GM19239 (cell line): ENCODE measurements around the gene EXOC6B.

ENCODE experiments used
- DNase-seq: peaks from one replicate; pipeline ENCODE4 v3.0.0; 2011; ENCODE audit warnings: low spot score; ENCODE audit not compliant: insufficient read length
- FAIRE-seq: peaks from 2 replicates; lab custom pipeline; 2011; peaks lifted over from hg19 to GRCh38; lab: Jason Lieb, UNC

The EXOC6B gene

GRCh38 chr2:72833084-72833714 lies 7.4 kb upstream of the EXOC6B start:
- FAIRE-seq: no peak
- DNase-seq: no peak

DNA sequence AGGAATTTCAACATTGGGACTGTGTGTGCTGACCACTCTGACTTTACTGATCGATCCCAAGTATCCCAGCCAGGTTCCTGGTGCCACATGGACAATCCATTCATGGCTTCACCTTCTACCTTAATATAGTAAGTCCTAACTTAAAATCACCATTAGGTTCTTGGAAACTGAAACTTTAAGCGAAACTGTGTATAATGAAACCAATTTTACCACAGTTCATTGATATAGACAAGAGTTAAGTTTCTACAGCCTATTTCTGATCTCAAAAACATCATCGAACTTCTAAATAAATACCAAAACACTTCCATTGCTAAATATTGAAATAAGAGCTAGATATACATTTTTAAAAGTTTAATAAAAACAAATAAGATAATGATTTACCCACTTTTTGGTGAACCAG lies 4.4 kb upstream of the EXOC6B start:
- DNase-seq (no peak), FAIRE-seq (no peak)

GRCh38 chr2:72828840-72829507 lies 3.1 kb upstream of the EXOC6B start:
- FAIRE-seq: no peak
- DNase-seq: no peak

DNA sequence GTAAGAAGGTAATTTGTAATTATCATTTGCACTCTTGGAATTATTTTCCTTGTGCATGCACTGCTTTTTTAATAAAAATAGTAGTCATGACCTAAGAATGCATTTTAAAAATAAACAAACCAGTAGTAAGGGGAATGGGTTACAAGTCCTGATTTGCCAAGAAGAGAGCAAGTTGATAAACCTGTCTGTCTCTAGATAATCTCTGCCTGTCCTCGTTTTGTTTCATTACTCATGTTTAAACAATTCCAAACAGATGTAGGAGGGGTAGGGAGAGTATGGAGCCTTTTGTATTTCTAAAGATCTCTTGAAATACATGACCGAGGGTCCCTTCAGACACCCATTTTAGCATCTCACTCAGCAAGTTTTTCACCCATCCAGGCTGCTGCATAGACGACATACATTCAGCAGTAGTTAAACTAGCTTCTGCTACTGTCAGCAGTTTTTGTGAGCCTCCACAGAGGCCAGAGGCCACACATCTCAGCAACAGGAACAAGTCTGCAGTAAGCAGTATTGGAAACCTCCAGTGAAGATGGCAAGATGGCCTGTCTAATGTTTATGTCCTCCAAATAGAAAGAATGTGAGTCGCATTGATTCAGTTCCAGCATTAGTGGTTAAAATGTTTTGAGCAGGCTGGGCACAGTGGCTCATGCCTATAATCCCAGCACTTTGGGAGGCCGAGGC lies 2.3 kb upstream of the EXOC6B start:
- FAIRE-seq (no peak), DNase-seq (no peak)

- DNase-seq (no peak), FAIRE-seq (no peak)
Measured at GRCh38 chr2:72827487-72827886, 1.7 kb upstream of the EXOC6B start.

DNA sequence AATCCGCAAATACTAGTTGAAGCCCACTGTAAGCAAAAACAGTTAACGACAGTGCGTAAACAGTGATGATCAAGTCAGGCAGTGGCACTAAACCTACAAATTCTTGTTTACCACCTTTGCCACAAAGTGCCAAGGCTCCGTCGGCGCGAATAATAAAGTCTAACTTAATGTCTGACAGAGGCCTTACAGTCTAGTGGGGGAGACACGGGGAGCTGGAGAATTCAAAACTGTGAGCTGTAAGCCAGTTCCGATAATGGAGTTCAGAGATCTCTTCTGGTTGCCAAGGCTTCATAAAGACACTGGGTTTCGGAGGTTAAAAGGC lies 284 bp upstream of the EXOC6B start:
- FAIRE-seq: no peak
- DNase-seq: no peak

DNA sequence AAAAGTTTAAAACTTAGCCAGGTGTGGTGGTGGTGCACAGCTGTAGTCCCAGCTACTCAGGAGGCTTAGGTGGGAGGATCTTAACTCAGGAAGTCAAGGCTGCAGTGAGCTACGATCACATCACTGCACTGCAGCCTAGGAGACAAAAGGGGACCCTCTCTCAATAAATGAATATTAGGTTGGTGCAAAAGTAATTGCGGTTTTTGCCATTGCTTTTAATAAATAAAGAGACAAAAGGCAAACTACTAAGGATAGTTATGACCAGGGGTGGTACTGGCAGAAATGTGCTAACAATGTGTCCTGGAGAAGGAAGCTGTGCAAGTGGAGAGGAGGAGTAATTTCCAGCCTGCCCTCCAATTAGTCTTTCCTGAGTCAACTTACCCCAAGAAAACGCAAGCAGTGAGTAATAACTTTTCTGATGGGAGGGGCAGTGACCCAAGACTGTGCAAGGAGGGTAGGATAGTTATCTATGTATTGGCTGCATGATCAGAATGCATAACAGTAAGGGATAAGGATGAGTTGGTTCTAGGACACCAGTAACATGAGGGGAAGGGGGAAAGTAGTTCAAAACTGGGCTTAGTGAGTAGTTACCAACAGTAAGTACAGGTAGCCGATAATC lies 1.5 kb downstream of the EXOC6B start:
- FAIRE-seq: no peak
- DNase-seq: no peak

DNA sequence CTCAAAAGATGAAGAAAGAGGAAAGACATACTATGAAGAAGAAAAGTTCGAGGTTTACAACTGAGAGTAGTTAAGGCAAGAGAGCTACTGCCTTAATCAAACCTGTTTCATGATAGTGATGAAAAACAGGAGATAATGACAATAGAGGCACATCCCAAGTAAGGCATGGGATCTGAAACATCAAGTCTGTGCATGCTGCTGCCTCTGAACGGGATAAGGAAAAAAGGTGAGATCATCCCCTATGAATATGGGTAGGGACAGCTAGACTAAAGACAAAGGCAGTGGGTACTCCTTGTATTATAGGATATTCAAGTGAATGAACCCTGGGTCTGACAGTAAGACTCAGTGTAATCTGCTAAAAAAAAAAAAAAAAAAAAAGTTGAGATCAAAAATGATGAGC lies 3.0 kb downstream of the EXOC6B start:
- FAIRE-seq (no peak), DNase-seq (no peak)

GRCh38 chr2:72821983-72822382 lies 3.9 kb downstream of the EXOC6B start:
- DNase-seq: no peak
- FAIRE-seq: no peak

DNA sequence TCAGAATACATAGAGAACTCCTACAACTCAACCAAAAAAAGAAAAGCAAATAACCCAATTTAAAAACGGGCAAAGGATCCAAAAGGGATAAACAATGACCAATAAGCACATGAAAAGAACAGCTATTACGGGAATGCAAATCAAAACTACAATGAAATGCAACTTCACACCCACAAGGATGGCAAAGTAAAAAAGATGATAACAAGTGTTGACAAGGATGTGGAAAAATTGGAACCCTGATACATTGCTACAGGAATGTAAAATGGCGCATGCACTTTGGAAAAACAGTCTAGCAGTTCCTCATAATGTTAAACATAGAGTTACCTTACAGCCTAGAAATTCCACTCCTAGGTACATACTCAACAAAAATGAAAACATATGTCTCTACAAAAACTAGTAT lies 4.7 kb downstream of the EXOC6B start:
- FAIRE-seq: no peak
- no peak for DNase-seq

DNA sequence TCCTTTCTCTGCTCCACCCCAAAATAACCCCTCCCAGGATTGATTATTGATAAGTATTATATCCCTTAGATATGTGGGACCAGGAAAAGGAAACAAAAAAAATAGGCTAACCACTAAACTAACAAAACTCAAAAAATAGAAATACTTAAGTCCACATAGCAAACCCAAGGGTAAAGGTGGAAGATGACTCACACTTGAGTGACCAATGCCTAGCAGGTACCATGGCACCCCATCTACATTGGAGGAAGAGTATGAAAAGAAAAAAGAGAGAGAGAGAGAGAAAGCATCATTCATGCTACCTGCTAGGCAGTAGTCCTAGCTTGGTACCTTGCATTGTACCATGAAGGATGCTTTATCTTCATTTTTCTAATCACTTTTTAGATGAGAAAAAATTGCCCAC lies 6.3 kb downstream of the EXOC6B start:
- FAIRE-seq: no peak
- no peak for DNase-seq

GRCh38 chr2:72815655-72816278 lies 10.1 kb downstream of the EXOC6B start:
- FAIRE-seq (no peak), DNase-seq (no peak)

DNA sequence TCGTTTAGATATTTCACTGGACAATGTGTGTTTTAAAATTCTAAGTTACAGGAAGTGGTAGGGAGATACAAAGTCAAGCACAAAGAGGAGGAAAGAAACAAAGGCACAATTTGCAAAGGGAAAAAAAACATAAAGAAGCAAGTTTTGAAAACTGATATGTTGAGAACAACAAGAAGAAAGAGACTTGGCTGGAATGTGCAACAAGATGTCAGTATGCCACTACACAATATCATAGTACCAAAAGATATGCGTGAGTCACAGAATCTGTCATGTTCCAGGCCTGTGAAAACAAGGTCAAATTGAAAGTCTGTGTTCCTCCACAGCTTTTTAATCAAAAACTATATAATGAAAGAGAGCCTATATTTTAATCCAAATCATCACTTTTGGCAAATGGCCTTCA lies 12.0 kb downstream of the EXOC6B start:
- FAIRE-seq: no peak
- DNase-seq: no peak

DNA sequence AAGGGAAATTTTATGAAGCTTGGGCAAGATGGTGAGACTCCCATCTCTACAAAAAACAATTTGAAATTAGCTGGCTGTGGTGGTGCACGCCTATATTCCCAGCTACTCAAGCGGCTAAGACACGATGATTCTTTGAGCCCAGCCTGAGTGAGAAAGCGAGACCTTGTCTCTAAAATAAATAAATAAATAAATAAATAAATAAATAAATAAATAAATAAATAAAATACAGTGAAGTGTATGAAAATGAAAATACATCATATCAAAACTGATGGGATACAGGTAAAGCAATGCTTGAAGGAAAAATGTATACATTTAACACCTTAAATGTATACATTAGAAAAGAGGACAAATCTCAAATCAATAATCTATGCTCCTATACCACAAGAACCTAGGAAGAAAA lies 15.7 kb downstream of the EXOC6B start:
- FAIRE-seq (no peak), DNase-seq (no peak)

DNA sequence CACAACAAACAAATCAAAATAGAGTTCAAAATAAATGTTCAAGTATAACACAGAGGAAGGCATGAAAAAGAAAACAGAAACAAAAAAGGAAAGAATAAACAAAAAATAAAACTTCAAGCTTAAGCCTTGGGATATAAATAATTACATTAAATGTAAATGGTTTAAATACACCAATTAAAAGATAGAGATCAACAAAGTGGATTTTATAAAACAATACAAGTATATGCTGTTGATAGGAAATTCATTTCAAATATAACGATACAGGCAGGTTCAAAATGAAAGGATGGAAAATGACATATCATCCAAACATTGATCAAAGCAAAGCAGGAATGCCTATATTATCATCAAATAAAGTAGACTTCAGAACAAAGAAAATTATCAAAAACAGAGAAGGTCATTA lies 16.7 kb downstream of the EXOC6B start:
- FAIRE-seq (no peak), DNase-seq (no peak)

DNA sequence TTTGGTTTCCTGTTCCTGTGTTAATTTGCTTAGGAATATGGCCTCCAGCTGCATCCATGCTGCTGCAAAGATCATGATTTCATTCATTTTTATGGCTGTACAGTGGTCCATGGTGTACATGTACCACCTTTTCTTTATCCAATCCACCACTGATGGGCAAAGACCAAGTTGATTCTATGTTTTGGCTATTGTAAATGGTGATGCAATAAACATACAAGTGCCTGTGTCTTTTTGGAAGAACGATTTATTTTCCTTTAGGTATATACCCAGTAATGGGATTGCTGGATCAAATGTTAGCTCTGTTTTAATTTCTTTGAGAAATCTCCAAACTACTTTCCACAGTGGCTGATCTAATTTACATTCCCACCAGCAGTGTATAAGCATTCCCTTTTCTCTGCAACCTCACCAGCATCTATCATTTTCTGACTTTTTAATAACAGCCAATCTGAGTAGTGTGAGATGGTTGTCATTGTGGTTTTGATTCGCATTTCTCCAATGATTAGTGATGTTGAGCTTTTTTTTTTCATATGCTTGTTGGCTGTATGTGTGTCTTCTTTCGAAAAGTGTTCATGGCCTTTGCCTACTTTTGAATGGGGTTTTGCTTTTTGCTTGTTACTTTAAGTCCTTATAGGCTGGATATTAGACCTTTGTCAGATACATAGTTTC lies 19.4 kb downstream of the EXOC6B start:
- DNase-seq (no peak), FAIRE-seq (no peak)

DNA sequence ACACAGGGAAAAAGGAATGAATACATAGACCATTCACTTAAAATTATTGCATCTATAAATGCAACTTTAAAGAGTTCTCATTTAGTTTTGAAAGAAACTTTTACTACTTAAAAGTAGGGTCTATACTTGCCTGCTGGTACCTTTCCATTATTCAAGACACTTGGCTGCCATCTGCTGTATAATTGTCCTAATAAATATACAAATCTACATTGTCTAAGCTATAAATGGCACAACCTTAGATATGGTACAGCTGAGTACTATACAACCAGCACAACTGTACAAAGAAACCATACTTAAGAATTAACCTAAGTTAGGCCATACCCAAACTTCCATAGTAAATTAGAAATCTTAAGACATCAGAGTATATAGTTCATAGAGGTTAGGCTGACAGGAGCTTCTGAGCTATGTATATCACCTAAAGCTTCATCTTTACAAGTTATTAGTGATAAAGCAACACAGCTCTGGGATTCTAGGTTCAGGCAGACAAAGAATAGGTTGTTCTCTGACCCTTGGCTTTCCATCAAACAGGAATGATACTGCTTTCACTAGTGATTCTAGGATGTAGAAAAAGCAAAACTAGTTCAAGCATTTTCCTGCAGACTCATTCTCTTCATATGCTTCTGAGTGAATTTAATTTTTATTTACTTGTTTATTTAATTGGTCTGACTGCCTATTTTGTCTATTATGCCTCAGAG lies 22.1 kb downstream of the EXOC6B start:
- DNase-seq (no peak), FAIRE-seq (no peak)

- DNase-seq: no peak
- FAIRE-seq: no peak
Measured at GRCh38 chr2:72803151-72803550, 22.7 kb downstream of the EXOC6B start.

- no peak for FAIRE-seq
- no peak for DNase-seq
Measured at GRCh38 chr2:72800492-72800891, 25.3 kb downstream of the EXOC6B start.

- DNase-seq: no peak
- no peak for FAIRE-seq
Measured at GRCh38 chr2:72797740-72798139, 28.1 kb downstream of the EXOC6B start.
